ENCODE measurements around the gene PDGFC.
"Not testable (repeated sequence)": the region's sequence is repeated elsewhere in the genome, so short reads cannot be mapped to it uniquely, and the experiment has no call there.

Gene PDGFC

GRCh38 chr4:156949373-156949814 lies 22.2 kb downstream of the PDGFC start:
- no peak for DNase-seq

GRCh38 chr4:156948738-156949137 lies 22.9 kb downstream of the PDGFC start:
- DNase-seq: no peak

- no peak for DNase-seq
These were observed 23.5 kb downstream of the PDGFC start for GRCh38 chr4:156948133-156948532.

GRCh38 chr4:156946516-156947424 lies 24.8 kb downstream of the PDGFC start:
- DNase-seq: no peak

GRCh38 chr4:156945532-156945931 lies 26.1 kb downstream of the PDGFC start:
- DNase-seq: no peak

- no peak for DNase-seq
These were observed 28.6 kb downstream of the PDGFC start for GRCh38 chr4:156942991-156943390.

GRCh38 chr4:156941940-156942548 lies 29.6 kb downstream of the PDGFC start:
- DNase-seq: no peak

- no peak for DNase-seq
These were observed 31.8 kb downstream of the PDGFC start for GRCh38 chr4:156939801-156940200.

GRCh38 chr4:156939139-156939538 lies 32.5 kb downstream of the PDGFC start:
- DNase-seq: no peak

GRCh38 chr4:156934259-156934635 lies 37.4 kb downstream of the PDGFC start:
- DNase-seq: no peak

- DNase-seq: no peak
These were observed 37.9 kb downstream of the PDGFC start for GRCh38 chr4:156933633-156934258.

- not testable (repeated sequence) for DNase-seq
These were observed 39.2 kb downstream of the PDGFC start for GRCh38 chr4:156932360-156932759.

GRCh38 chr4:156931267-156931666 lies 40.3 kb downstream of the PDGFC start:
- DNase-seq: no peak

GRCh38 chr4:156929386-156930105 lies 42.1 kb downstream of the PDGFC start:
- no peak for DNase-seq

GRCh38 chr4:156924774-156925315 lies 46.8 kb downstream of the PDGFC start:
- DNase-seq: no peak

GRCh38 chr4:156923525-156923924 lies 48.1 kb downstream of the PDGFC start:
- DNase-seq: no peak

- DNase-seq: no peak
These were observed 56.4 kb downstream of the PDGFC start for GRCh38 chr4:156915221-156915620.

GRCh38 chr4:156913234-156913633 lies 58.4 kb downstream of the PDGFC start:
- DNase-seq: no peak

GRCh38 chr4:156909010-156909409 lies 62.6 kb downstream of the PDGFC start:
- DNase-seq: no peak

- no peak for DNase-seq
These were observed 65.3 kb downstream of the PDGFC start for GRCh38 chr4:156906325-156906724.

GRCh38 chr4:156901871-156902270 lies 69.7 kb downstream of the PDGFC start:
- no peak for DNase-seq

GRCh38 chr4:156898373-156899117 lies 73.1 kb downstream of the PDGFC start:
- no peak for DNase-seq

All from GDM1 (cell line).